Immature natural killer cell (primary cell): ENCODE measurements around the gene IMPA2. TPM values are rescaled to one million over a fixed set of nuclear protein-coding genes. Genes with fewer than 3 reads are reported as not detected.
A peak's percentile ranks its signal among the peaks of the same experiment; 100 is the strongest.

Experiments used
- DNase-seq, 3 donors: peaks; one replicate each; pipeline ENCODE4 v3.0.0; 2022; ENCODE audit warnings: mixed read lengths in 1 of 3
- H3K27ac Mint-ChIP-seq, 6 donors: one replicate each; pipeline ENCODE4 v1.8.0; 2020; ENCODE audit warnings: mixed read lengths in 6 of 6, mild to moderate bottlenecking in 5 of 6, inconsistent platforms in 4 of 6, moderate library complexity in 3 of 6
- H3K27me3 Mint-ChIP-seq, 3 donors: one replicate each; pipeline ENCODE4 v1.8.0; 2020 to 2021; ENCODE audit warnings: low read depth in 3 of 3, mild to moderate bottlenecking in 3 of 3, mixed read lengths in 3 of 3, moderate library complexity in 3 of 3, inconsistent platforms in 1 of 3
- H3K36me3 Mint-ChIP-seq, 3 donors: one replicate each; pipeline ENCODE4 v1.8.0; 2020; ENCODE audit warnings: mixed read lengths in 3 of 3, inconsistent platforms in 2 of 3, mild to moderate bottlenecking in 2 of 3
- H3K4me1 Mint-ChIP-seq, 2 donors: one replicate each; pipeline ENCODE4 v1.8.0; 2020; ENCODE audit warnings: inconsistent platforms in 2 of 2, mild to moderate bottlenecking in 2 of 2, mixed read lengths in 2 of 2, moderate library complexity in 1 of 2
- H3K4me3 Mint-ChIP-seq, 5 donors: one replicate each; pipeline ENCODE4 v1.8.0; 2020; ENCODE audit warnings: mild to moderate bottlenecking in 5 of 5, mixed read lengths in 5 of 5, inconsistent platforms in 3 of 5, moderate library complexity in 3 of 5
- H3K9me3 Mint-ChIP-seq, 6 donors: one replicate each; pipeline ENCODE4 v1.8.0; 2020; ENCODE audit warnings: mild to moderate bottlenecking in 6 of 6, mixed read lengths in 6 of 6, inconsistent platforms in 4 of 6, moderate library complexity in 3 of 6
- polyA plus RNA-seq, 3 donors: library from polyadenylated mRNA; unstranded; fragments of 300-500 nt; fragmentation: Illumina TruSeq; gene quantifications; one replicate each; pipeline ENCODE4 v1.2.3, GENCODE V29; 2021

The IMPA2 gene
- polyA plus RNA-seq, 3 donors from 2014 or later: 6.0 to 15.2 (median 13.8) TPM

DNA sequence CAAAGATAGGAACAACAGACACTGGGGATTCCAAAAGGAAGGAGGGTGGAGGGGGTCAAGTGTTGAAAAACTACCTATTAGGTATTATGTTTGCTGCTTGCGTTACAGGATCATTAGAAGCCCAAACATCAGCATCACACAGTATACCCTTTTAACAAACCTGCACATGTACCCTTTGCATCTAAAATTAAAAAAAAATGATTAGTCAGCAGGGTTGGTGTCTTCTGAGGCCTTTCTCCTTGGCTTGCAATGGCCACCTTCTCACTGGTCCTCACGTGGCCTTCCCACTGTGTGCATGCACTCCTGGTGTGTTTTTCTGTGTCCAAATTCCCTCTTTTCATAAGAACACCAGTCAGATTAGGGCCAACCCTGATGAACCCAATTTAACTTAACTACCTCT, 5.6 kb upstream of the IMPA2 start:
- peaks cover 0 to 3% (median 0%) of the 10 kb centered on the region in 3 donors for H3K27me3 Mint-ChIP-seq
- H3K4me3 Mint-ChIP-seq: no peak overlapping the region
- H3K4me1 Mint-ChIP-seq: peaks cover 7 to 8% of the 10 kb centered on the region in 2 donors
- H3K36me3 Mint-ChIP-seq: no peaks in the 10 kb centered on the region
- no peaks in the 10 kb centered on the region for H3K9me3 Mint-ChIP-seq
- DNase-seq: no peak
- H3K27ac Mint-ChIP-seq: no peak overlapping the region

DNA sequence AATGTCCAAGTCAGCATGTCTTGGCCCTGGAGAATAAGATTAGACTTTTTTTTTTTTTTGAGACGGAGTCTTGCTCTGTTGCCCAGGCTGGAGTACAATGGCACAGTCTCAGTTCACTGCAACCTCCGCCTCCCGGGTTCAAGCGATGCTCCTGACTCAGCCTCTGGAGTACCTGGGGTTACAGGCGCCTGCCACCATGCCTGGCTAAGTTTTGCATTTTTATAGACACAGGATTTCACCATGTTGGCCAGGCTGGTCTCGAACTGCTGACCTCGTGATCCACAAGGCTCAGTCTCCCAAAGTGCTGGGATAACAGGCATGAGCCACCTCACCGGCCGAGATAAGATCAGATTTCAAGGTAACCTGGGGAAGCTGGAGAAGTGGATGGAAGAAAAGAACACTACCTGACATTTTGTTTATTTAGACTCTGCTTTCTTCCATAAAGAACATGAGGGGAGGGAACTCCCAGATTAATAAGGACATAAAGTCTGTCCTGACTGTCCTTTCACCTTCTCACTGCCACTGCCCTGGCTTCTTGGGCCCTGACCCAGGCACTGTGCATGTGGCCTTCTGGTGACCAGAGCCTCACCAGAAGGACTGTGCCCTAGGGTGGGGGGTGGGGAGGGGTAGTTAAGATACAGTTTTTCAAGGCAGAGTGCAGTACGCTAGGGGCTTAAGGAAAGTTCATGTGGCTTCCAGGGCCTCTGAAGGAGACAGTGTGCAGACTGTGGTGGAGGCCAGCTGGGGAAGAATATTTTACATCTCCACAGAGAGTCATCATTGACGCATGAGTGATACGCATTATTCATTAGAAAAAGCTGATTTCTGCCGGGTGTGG, 4.8 kb upstream of the IMPA2 start:
- DNase-seq: no peak
- Mint-ChIP-seq H3K9me3 (no peaks in the 10 kb centered on the region), H3K36me3 (no peaks in the 10 kb centered on the region), H3K27ac (no peak overlapping the region), H3K4me1 (peaks cover 7 to 8% of the 10 kb centered on the region in 2 donors), H3K4me3 (no peak overlapping the region), H3K27me3 (peaks cover 0 to 3% (median 0%) of the 10 kb centered on the region in 3 donors)

DNA sequence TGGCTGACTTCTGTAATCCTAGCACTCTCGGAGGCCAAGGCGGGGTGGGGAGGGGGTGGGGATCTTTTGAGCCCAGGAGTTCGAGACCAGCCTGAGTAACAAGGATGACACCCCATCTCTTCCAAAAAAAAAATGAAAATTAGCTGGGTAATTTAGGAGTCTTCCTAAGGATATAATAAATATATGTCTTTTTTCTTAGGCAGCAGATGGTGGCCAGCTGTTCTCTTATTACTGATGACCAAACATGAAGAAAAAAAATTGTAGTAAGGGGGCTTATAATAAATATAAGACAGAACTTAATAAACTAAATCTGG, 4.2 kb upstream of the IMPA2 start:
- H3K36me3 Mint-ChIP-seq: no peaks in the 10 kb centered on the region
- no peak for DNase-seq
- no peak overlapping the region for H3K4me3 Mint-ChIP-seq
- H3K9me3 Mint-ChIP-seq: no peaks in the 10 kb centered on the region
- H3K27me3 Mint-ChIP-seq: peaks cover 0 to 7% (median 0%) of the 10 kb centered on the region in 3 donors
- peaks cover 10 to 12% of the 10 kb centered on the region in 2 donors for H3K4me1 Mint-ChIP-seq
- H3K27ac Mint-ChIP-seq: no peak overlapping the region

- Mint-ChIP-seq H3K27me3 (peaks cover 0 to 7% (median 2%) of the 10 kb centered on the region in 3 donors), H3K9me3 (no peaks in the 10 kb centered on the region), H3K36me3 (no peaks in the 10 kb centered on the region), H3K4me1 (peaks cover 16% of the 10 kb centered on the region in 2 donors), H3K27ac (no peak overlapping the region), H3K4me3 (peak overlapping the region; percentile 28 to 67 (median 42))
- DNase-seq: no peak
Measured at GRCh38 chr18:11978956-11979355, 2.4 kb upstream of the IMPA2 start.

DNA sequence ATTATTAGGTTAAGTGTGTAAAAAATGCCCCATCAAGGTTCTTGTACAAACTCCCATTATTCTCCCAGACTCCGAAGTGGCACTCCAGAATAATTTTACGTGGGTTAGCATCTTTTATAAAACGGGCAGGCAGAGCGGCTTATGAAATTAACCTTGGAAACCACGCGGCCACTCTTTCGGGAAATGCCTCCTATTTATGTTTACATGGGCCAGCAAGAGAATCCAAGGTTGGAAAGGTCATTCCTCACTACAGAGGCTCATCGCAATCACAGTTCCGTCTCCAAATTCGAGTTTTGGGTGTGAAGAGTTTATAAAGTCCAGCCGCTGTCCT, 1.2 kb upstream of the IMPA2 start:
- peak overlapping the region; percentile 80 to 89 (median 86) for H3K4me3 Mint-ChIP-seq
- DNase-seq: no peak
- H3K36me3 Mint-ChIP-seq: no peaks in the 10 kb centered on the region
- H3K27ac Mint-ChIP-seq: peak overlapping the region in 5 of 6 donors; percentile 25 to 84 (median 70)
- peaks cover 0 to 6% (median 2%) of the 10 kb centered on the region in 3 donors for H3K27me3 Mint-ChIP-seq
- H3K9me3 Mint-ChIP-seq: no peaks in the 10 kb centered on the region
- peaks cover 16% of the 10 kb centered on the region in 2 donors for H3K4me1 Mint-ChIP-seq

DNA sequence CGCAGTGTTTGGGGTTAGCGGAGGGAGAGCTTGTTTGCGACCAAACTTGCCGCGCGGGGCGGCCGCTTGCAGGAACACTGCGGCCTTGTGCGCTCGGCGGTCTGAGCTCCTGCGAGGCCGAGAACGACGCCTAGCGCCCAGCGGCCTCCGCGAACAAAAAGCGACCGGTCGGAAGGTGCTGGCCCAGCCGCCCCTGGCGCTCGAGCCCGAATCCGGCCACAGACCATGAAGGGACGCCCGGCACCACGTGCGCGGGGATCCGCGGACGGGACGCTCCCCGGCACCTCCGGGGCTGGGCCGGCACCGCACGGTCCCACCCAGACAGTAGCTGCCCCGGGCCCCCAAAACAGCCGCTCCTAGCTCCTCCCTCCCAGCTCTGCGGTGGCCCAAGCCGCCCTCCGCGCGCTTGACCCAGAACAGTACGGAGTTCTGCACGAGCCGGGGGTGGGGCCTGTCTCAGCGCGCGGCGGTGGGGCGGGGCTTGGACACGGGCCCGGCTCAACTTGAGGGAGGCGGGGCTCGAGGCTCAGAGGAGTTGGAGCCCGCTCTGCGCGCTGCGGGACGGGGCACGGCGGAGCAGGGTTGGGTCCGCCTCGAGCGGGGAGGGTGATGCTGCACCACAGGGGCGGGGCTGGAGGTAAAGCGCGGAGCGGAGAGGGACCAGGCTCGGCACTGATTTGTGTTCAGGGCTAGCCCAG, 664 bp upstream of the IMPA2 start:
- Mint-ChIP-seq H3K27ac (peak overlapping the region in 5 of 6 donors; percentile 28 to 84 (median 70)), H3K4me3 (peak overlapping the region; percentile 80 to 89 (median 86)), H3K4me1 (peaks cover 16% of the 10 kb centered on the region in 2 donors), H3K27me3 (peaks cover 0 to 9% (median 2%) of the 10 kb centered on the region in 3 donors), H3K9me3 (no peaks in the 10 kb centered on the region), H3K36me3 (no peaks in the 10 kb centered on the region)
- DNase-seq: peak; percentile 89

DNA sequence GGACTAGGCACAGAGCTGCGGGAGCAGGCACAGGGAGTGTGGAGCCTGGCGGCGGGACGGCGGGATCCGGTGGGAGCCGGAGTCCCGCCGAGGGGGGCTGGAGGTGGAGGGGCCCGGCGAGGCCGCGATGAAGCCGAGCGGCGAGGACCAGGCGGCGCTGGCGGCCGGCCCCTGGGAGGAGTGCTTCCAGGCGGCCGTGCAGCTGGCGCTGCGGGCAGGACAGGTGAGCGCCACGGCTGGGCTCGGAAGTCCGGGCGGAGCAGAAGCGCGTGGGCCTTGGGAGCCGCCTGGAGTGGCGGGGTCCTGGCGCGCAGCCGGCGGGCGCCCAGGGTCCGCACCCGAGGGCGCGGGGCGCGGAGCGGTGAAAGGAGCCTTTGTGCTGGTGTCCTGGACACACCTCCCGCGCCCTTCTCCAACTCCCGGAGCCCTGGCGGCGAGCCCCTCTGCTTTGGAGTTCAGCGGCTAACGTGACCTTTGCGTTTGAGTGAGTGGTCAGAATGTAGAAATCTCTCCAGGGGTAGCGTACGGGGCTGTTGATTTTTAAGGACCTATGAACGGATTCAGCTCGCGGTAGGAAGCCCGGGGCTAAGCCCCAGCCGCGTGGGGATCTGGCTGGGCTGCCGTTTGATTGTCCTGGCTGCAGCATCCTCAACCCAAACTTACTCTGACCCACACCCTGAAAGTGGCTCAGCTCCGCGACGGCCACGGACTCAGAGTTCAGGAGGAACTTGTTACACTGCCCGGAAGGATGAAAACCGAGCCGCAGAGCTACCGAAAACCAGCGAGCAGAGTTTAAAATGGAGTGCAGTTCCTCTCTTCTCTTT, 448 bp downstream of the IMPA2 start:
- peak in 2 of 3 donors; percentile 13 to 17 for DNase-seq
- H3K27me3 Mint-ChIP-seq: peaks cover 0 to 9% (median 2%) of the 10 kb centered on the region in 3 donors
- H3K4me1 Mint-ChIP-seq: peaks cover 16% of the 10 kb centered on the region in 2 donors
- H3K9me3 Mint-ChIP-seq: no peaks in the 10 kb centered on the region
- peak overlapping the region; percentile 88 to 91 (median 89) for H3K4me3 Mint-ChIP-seq
- peak overlapping the region in 5 of 6 donors; percentile 7 to 74 (median 73) for H3K27ac Mint-ChIP-seq
- H3K36me3 Mint-ChIP-seq: no peaks in the 10 kb centered on the region

DNA sequence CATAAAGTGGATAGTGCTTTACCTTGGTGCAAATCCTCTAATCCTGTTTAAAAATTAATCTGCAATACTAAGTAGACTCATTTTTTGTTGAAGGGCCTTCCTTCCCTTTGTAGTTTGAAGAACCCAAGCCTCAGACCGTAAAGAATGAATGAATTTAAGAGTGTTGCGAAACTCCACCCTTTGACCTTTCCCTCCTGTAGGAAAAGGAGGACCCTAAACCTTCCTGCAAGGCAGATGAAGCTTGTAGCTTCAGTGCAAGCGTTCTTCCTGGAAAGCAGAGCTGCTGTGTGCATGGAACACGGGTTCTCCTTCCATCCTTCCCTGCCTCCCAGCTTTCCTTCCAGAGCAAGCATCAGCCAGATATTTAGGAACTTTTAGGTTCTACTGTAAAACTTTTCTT, 1.7 kb downstream of the IMPA2 start:
- Mint-ChIP-seq H3K4me1 (peaks cover 16% of the 10 kb centered on the region in 2 donors), H3K4me3 (peak overlapping the region; percentile 43 to 55 (median 52)), H3K27me3 (peaks cover 0 to 9% (median 2%) of the 10 kb centered on the region in 3 donors), H3K27ac (no peak overlapping the region), H3K36me3 (no peaks in the 10 kb centered on the region), H3K9me3 (no peaks in the 10 kb centered on the region)
- no peak for DNase-seq

DNA sequence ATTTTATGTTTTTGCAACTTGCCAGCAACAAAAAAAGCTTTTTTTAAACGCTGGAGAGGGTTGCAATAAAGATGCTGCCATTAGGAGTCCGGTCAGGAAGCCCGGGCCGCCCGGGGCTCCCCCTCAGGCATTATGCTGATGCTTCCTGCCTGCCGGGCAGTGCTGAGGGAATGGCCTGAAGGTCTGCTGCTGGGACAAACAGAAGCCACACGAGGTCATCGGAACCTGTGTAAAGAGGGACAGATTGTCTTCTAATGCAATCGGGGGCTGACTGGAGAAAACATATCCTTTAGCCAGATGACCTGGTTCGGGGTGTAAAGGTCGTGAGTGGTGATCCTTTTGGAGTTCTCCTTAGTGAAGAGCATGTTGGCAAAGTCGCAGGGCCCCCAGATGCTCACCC, 2.3 kb downstream of the IMPA2 start:
- H3K27ac Mint-ChIP-seq: no peak overlapping the region
- peaks cover 0 to 10% (median 2%) of the 10 kb centered on the region in 3 donors for H3K27me3 Mint-ChIP-seq
- H3K4me1 Mint-ChIP-seq: peaks cover 16% of the 10 kb centered on the region in 2 donors
- no peaks in the 10 kb centered on the region for H3K36me3 Mint-ChIP-seq
- no peak for DNase-seq
- no peak overlapping the region for H3K4me3 Mint-ChIP-seq
- H3K9me3 Mint-ChIP-seq: no peaks in the 10 kb centered on the region

- Mint-ChIP-seq H3K27ac (no peak overlapping the region), H3K4me1 (peaks cover 16% of the 10 kb centered on the region in 2 donors), H3K9me3 (no peaks in the 10 kb centered on the region), H3K36me3 (no peaks in the 10 kb centered on the region), H3K4me3 (no peak overlapping the region), H3K27me3 (peaks cover 0 to 10% (median 2%) of the 10 kb centered on the region in 3 donors)
- DNase-seq: no peak
Measured at GRCh38 chr18:11984091-11984490, 2.8 kb downstream of the IMPA2 start.

DNA sequence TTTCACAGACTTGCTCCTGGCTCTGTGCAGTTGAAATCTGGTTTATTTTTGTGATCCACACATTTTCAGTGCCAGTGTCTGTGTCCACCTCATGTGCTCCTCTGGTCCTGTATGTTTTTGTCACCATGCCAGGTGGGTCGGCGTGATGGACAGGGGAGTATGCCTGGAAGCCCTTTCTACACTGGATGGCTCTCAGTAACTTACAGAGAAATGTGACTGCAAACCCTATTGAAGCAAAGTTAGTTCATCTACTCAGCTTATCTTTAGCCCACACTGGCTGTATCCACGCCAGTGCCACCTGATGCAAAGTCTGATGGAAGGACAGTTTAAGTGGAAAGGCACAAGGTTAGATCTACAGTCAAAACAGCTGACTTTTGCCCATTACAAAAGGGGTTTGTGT, 4.3 kb downstream of the IMPA2 start:
- Mint-ChIP-seq H3K27ac (no peak overlapping the region), H3K27me3 (peaks cover 0 to 10% (median 2%) of the 10 kb centered on the region in 3 donors), H3K4me3 (no peak overlapping the region), H3K9me3 (no peaks in the 10 kb centered on the region), H3K4me1 (peaks cover 8 to 9% of the 10 kb centered on the region in 2 donors), H3K36me3 (no peaks in the 10 kb centered on the region)
- DNase-seq: no peak

DNA sequence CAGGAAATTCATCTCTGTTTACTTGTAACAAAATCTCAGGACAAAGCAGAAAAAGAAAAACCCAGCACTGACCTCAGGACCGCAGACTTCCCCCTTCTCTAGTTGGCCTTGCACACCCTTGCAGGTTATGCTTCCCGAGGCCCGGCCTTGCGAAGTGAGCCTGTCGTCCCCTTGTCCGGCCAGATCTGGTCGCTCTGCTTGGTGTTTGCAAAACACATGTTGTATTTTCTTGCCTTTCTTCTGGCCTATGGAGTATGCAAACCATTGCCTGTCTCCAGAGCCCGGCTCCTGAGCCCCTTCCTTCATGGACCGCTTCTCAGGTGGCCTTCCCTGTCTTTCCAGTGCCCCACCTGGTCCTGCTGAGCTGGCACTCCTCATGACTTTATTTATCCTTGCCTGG, 4.8 kb downstream of the IMPA2 start:
- Mint-ChIP-seq H3K36me3 (no peaks in the 10 kb centered on the region), H3K9me3 (no peaks in the 10 kb centered on the region), H3K27me3 (peaks cover 0 to 10% (median 2%) of the 10 kb centered on the region in 3 donors), H3K27ac (no peak overlapping the region), H3K4me1 (peaks cover 8 to 9% of the 10 kb centered on the region in 2 donors), H3K4me3 (no peak overlapping the region)
- DNase-seq: no peak

- H3K27ac Mint-ChIP-seq: no peak overlapping the region
Measured at GRCh38 chr18:11987527-11987926, 6.2 kb downstream of the IMPA2 start.

More at GRCh38 chr18:11987527-11987926, 6.2 kb downstream of the IMPA2 start:
- no peaks in the 10 kb centered on the region for H3K9me3 Mint-ChIP-seq
- H3K4me3 Mint-ChIP-seq: no peak overlapping the region
- H3K4me1 Mint-ChIP-seq: peaks cover 0 to 1% of the 10 kb centered on the region in 2 donors
- DNase-seq: no peak
- H3K36me3 Mint-ChIP-seq: no peaks in the 10 kb centered on the region
- peaks cover 0 to 6% (median under 1%) of the 10 kb centered on the region in 3 donors for H3K27me3 Mint-ChIP-seq
